Lower lobe of right lung (tissue), 2 donors: Measurements from ENCODE around the gene IL17RD. TPM values are rescaled to one million over a fixed set of nuclear protein-coding genes. Genes with fewer than 3 reads are reported as not detected.

Experiments used
- ATAC-seq, 2 donors: fragments of 200-7000 bp; cut with Tn5 transposase; one replicate each; pipeline ENCODE4 v1.9.1; 2020 to 2022; ENCODE audit warnings: mild to moderate bottlenecking in 2 of 2, moderate library complexity in 2 of 2
- DNase-seq: peaks from one replicate; pipeline ENCODE4 v3.0.0-alpha.2; 2020
- H3K27ac ChIP-seq: fragments of 200-600 bp; one replicate; pipeline ENCODE4 v1.8.0; 2022
- H3K27me3 ChIP-seq: fragments of 200-600 bp; one replicate; pipeline ENCODE4 v1.8.0; 2022; ENCODE audit warnings: low read depth
- H3K36me3 ChIP-seq: fragments of 200-600 bp; one replicate; pipeline ENCODE4 v1.8.0; 2022; ENCODE audit warnings: mild to moderate bottlenecking
- H3K4me1 ChIP-seq: fragments of 200-600 bp; one replicate; pipeline ENCODE4 v1.8.0; 2022
- H3K4me3 ChIP-seq: fragments of 200-600 bp; one replicate; pipeline ENCODE4 v1.8.0; 2022; ENCODE audit warnings: mild to moderate bottlenecking
- H3K9me3 ChIP-seq: fragments of 200-600 bp; one replicate; pipeline ENCODE4 v1.8.0; 2022
- intact Hi-C: fragments of 100-400 bp; cut with DNase I; formaldehyde crosslinking; loops from one replicate; pipeline ENCODE4 v1.11.0; 2022
- total RNA-seq: library from RNA; stranded (reverse); fragmentation: NEBNext Ultra II Directional; extraction: Animal tissue kit (Norgen Biotek cat#: 25700); gene quantifications from one replicate; pipeline ENCODE4 v1.2.1, GENCODE V29; 2021
- TF ChIP-seq, protein P1 (sequence below): fragments of 200-600 bp; IDR thresholded peaks from one replicate; pipeline ENCODE4 v1.8.0; 2022; ENCODE audit warnings: antibody characterized with exemption, mild to moderate bottlenecking
- donor health status: DM: no; HTN: yes; CAD: no; lungs with severe emphysema.

Gene IL17RD
- total RNA-seq, 1 donor from 2014 or later: 2.4 TPM

DNA sequence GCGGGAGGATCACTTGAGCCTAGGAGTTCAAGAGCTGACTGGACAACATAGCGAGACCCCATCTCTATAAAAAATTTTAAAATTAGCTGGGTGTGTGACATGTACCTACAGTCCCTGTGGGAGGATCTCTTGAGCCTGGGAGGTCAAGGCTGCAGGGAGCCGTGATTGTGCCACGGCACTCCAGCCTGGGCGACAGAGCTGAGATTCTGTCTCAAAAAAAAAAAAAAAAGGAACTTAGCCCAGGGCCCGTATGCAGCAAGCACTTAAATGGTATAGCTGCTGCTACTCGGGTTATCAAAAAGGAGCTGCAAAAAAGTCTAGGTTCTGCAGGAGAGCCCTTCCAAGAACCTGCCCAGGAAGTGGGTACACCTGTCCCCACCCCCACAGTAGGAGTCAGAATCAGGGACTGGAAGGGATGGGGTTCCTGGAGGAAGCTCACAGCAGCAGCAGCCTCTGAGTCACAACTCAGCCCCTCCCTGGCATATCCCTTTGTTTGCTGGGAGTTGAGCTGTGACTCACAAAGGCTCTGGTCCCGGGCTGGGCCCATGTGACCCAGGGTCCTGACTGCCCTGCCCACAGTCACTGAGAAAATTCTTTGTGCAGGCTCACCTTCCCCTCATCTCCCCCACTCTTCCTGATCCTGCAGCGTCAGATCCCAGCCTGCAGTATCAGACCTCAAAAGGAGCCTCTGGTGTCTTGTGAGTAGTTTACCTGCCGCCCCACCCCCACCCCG lies 104.9 kb downstream of the IL17RD start, which contains the start of gene SPATA12:
Gene SPATA12 (plus strand): TSS at position 576 of the 733 bp plus-strand sequence. CDS start 13,031 bp downstream, outside the sequence.
- Histone ChIP-seq H3K27ac (peak within 1 kb of the TSS; percentile 24), H3K4me1 (peaks cover 38% of the 10 kb centered on the region), H3K9me3 (no peaks in the 10 kb centered on the region), H3K27me3 (no peaks in the 10 kb centered on the region), H3K36me3 (no peaks in the 10 kb centered on the region), H3K4me3 (no peak within 1 kb of the TSS)
- intact Hi-C loops: no loop called here
- TF ChIP-seq, protein P1, sequence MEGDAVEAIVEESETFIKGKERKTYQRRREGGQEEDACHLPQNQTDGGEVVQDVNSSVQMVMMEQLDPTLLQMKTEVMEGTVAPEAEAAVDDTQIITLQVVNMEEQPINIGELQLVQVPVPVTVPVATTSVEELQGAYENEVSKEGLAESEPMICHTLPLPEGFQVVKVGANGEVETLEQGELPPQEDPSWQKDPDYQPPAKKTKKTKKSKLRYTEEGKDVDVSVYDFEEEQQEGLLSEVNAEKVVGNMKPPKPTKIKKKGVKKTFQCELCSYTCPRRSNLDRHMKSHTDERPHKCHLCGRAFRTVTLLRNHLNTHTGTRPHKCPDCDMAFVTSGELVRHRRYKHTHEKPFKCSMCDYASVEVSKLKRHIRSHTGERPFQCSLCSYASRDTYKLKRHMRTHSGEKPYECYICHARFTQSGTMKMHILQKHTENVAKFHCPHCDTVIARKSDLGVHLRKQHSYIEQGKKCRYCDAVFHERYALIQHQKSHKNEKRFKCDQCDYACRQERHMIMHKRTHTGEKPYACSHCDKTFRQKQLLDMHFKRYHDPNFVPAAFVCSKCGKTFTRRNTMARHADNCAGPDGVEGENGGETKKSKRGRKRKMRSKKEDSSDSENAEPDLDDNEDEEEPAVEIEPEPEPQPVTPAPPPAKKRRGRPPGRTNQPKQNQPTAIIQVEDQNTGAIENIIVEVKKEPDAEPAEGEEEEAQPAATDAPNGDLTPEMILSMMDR: no peak
- DNase-seq (peak; percentile 79), ATAC-seq (peak; percentile 92 to 94)

DNA sequence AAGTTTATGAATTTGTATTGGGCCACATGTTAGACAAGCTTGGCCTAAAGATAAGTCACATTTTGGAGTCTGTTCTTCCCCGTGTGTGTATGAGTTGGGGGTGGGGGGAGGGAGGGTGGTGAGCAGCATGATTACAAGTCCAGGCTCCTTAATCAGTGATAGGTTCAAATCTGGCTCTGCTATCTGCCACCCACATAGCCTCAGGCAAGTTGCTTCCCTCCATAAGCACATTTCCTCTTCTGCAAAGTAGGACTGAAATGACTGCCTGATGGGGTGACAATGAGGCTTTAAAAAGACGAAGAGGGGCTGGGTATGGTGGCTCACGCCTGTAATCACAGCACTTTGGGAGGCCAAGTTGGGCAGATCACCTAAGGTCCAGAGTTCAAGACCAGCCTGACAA lies 105.7 kb downstream of the IL17RD start:
- TF ChIP-seq, protein P1: no peak
- peaks cover 37% of the 10 kb centered on the region for H3K4me1 ChIP-seq
- no peak for DNase-seq
- no peaks in the 10 kb centered on the region for H3K9me3 ChIP-seq
- no peaks in the 10 kb centered on the region for H3K36me3 ChIP-seq
- no peak overlapping the region for H3K4me3 ChIP-seq
- peak; percentile 32 to 62 for ATAC-seq
- H3K27me3 ChIP-seq: no peaks in the 10 kb centered on the region
- H3K27ac ChIP-seq: peak overlapping the region; percentile 24
- intact Hi-C loops: no loop called here

GRCh38 chr3:57057351-57057750 lies 107.8 kb downstream of the IL17RD start:
- no peaks in the 10 kb centered on the region for H3K9me3 ChIP-seq
- no peak overlapping the region for H3K4me3 ChIP-seq
- no peaks in the 10 kb centered on the region for H3K27me3 ChIP-seq
- intact Hi-C loops: no loop called here
- DNase-seq (no peak), ATAC-seq (no peak)
- H3K4me1 ChIP-seq: peaks cover 20% of the 10 kb centered on the region
- TF ChIP-seq, protein P1: no peak
- H3K36me3 ChIP-seq: no peaks in the 10 kb centered on the region
- no peak overlapping the region for H3K27ac ChIP-seq

DNA sequence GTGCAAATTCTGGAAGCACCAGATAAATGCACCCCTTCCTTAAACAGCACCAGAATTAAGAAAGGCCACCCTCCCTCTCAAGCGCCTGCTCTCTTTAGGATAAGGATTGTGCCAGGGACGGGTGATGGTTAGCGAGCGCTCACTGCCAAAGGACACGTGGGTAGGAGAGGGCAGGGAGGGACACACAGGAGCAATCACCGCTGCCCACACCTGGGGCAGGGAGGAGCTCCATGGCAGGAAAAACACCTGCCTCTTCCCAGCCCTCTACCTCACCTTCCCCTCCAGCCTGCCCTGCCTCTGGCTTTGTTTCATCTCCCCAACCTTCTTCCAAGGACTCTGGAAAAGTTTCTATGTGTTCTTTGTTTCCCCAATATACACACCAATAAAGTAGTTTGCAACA lies 112.0 kb downstream of the IL17RD start:
- ATAC-seq (no peak), DNase-seq (no peak)
- TF ChIP-seq, protein P1: no peak
- Histone ChIP-seq H3K27me3 (no peaks in the 10 kb centered on the region), H3K36me3 (no peaks in the 10 kb centered on the region), H3K4me1 (no peaks in the 10 kb centered on the region), H3K4me3 (no peak overlapping the region), H3K9me3 (no peaks in the 10 kb centered on the region), H3K27ac (no peak overlapping the region)
- intact Hi-C loops: no loop called here

GRCh38 chr3:57052662-57053061 lies 112.5 kb downstream of the IL17RD start:
- Histone ChIP-seq H3K4me3 (no peak overlapping the region), H3K27ac (no peak overlapping the region), H3K36me3 (no peaks in the 10 kb centered on the region), H3K9me3 (no peaks in the 10 kb centered on the region), H3K27me3 (no peaks in the 10 kb centered on the region), H3K4me1 (no peaks in the 10 kb centered on the region)
- no peak for ATAC-seq
- no peak for DNase-seq
- intact Hi-C loops: no loop called here
- TF ChIP-seq, protein P1: no peak
